ENCODE measurements around the gene ZNF621. TPM values are rescaled to one million over a fixed set of nuclear protein-coding genes. Genes with fewer than 3 reads are reported as not detected.

The ZNF621 gene
- 6.9 and 8.2 TPM in 2 replicates for total RNA-seq

DNA sequence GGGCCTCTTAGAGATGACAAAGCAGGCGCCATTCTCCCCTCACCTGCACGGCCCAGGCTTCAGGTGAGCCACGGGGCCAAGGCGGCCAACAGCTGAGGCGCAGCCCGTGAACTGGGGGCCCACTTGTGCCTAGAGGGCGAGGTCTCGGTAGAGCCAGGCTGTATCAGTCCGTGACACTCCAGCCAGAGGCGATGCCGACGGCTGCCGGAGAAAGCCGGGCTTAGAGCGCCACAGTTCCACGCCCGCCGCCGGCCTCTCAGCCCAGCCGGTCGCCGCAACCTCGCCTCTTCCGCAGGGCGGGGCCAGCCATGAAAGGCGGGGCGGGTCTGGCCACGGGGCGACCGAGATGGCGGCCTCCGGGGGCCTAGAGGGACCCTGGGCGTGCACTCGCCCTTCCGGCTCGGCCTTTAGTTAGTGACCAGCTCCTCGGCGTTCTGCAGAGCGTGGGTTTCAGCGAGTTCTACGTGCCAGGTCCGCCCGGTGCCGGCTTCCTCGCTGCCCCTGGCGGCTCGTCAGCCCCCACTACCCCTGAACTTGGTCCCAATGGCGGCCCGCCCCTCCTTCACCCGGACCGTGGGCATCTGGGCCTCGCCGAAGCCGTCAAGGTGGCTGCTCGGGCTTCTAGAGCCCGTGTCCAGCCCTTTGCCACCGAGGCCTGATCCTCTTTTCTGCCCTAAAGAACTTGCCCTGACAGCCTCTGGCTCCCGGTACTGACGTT, at the start of gene ZNF621:
Gene ZNF621 (plus strand): TSS at position 393 of the 718 bp plus-strand sequence. CDS start 881 bp downstream, outside the sequence.

DNA sequence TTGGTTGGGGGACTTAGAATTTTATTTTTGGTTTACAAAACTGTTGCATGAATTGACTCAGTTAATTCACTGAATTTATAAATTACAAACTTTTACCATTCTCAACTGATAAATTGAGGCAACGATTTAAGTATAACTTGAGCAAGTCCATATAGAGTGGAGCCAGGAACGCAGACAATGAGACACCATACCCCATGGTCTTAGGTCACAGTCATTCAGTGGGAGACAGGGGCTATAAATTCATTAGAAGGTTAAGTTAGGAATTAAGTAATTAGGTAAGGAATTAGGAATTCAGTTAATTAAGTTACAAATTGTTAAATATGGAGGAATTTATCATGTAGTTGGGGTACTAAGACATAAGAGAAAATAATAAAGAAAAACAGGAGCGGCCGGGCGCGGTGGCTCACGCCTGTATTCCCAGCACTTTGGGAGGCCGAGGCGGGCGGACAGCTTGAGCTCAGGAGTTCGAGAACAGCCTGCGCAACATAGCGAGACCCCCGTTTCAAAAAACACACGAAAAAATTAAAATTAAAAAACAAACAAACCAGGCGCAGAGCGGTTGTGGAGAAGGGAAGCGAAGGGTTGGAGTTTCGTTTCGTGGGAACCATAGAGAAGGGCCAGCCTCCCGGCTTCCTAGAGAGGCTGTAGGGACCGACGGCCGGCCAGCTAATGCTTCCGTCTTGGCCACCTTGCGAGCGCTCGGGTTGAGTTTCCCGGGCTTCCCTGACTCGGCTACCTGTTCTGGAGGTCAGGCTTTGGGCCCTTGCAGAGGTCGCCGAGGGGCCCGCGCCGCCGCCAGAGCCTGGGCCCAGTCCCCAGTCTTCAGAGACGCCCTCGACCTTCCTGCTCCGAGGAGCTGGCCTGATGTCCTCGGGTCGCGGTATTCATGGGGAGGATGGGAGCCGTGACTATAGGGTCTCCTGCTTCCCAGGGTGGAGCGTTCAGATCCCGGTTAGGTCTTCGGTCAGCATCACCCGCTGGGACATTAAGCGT, 48.0 kb upstream of the ZNF621 start, which contains the start of gene ZNF619:
Gene ZNF619 (plus strand): TSS at position 645 of the 993 bp plus-strand sequence. CDS start 858 bp downstream, outside the sequence.

DNA sequence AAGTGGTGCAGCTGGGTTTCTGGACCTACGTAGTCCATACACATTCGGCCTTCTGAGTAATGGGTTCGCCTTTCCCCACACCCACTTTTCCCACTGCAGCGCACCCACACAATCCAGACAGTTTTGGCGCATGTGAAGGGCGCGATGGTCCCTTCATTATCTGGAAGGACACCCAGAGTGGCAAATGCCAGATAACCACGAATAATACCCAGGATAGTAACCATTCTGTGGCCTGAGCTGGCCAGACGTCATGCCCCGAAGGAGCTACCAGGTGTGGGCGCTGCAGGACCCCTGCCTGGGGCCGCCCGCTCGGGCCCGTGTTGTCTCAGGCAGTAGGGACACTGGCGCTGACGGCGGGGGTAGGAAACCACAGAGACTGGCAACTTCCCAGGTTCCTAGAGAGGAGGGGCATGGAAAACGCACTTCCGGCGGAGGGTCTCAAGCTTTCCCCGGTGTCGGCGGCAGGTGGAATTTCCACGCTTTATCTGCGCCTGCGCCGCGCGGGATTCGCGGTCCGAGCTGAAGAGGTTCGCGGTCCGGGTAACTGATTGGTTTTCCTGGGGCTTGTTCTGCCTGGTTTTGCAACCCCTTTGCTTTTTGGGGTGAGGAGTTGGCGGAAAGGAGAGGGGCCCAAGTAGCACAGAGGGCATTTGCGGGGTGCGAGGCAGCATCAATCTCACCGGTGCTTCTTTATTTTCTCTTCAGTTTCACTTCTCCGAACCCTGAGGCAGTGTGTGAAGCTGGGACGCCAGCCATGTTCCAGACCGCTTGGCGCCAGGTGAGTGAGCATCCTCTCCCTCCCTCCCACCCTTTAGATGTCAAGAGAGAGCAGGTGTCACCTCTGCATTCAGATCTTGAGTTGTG, 18.9 kb upstream of the ZNF621 start, which contains the start of gene ZNF620:
Gene ZNF620 (plus strand): TSS at position 441 of the 864 bp plus-strand sequence. CDS start 314 bp downstream, at position 755.

Other genes with a start within 250 kb of the ZNF621 start
- 21.9 and 22.5 TPM in 2 replicates for gene EIF1B, start 215.3 kb upstream of the ZNF621 start, total RNA-seq
- not detected in 2 replicates for gene ENTPD3, start 137.8 kb upstream of the ZNF621 start, total RNA-seq
- 348 and 350 TPM in 2 replicates for gene RPL14, start 67.6 kb upstream of the ZNF621 start, total RNA-seq
- 3.4 and 3.7 TPM in 2 replicates for gene ZNF619, start 47.8 kb upstream of the ZNF621 start, total RNA-seq
- 4.6 and 5.1 TPM in 2 replicates for gene ZNF620, start 18.9 kb upstream of the ZNF621 start, total RNA-seq

All from mammary microvascular endothelial cell (primary cell).